HG03103 (cell line): ENCODE results near the gene GNLY.

Experiments used
- ATAC-seq: cut with Tn5 transposase; IDR thresholded peaks from one replicate; pipeline ENCODE4 v1.9.1; 2021; ENCODE audit warnings: low read depth; ENCODE audit not compliant: unreplicated experiment

Gene GNLY

DNA sequence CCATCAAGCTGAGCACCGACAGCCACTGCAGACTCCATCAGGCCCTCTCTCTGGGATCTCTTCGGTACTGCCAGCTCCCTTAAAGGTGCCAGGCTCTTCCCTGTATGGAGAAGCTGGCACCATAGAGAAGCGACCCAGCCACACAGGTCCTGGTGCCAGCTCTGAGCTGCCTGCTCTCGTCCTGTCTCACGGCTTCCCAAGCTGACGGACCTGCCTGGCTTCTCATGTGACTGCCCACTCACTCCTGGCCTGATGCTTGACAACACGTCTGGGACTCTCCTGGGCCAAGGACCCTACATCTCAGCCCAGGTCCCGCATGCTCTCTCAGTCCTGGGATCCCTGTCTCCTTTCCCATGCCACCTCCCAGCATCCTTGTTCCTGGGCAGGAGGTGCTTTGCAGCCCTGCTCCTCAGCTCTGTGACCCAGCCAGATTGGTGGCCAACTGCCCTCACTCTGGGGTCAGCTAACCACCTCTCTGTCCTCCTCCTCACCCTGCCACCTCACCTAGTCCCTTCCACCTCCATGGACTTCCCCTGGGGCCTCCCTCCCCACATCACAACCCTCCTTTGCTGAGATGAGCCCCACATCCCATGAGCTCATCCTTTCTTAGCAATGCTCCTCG, 47.2 kb downstream of the GNLY start:
- no peak for ATAC-seq

DNA sequence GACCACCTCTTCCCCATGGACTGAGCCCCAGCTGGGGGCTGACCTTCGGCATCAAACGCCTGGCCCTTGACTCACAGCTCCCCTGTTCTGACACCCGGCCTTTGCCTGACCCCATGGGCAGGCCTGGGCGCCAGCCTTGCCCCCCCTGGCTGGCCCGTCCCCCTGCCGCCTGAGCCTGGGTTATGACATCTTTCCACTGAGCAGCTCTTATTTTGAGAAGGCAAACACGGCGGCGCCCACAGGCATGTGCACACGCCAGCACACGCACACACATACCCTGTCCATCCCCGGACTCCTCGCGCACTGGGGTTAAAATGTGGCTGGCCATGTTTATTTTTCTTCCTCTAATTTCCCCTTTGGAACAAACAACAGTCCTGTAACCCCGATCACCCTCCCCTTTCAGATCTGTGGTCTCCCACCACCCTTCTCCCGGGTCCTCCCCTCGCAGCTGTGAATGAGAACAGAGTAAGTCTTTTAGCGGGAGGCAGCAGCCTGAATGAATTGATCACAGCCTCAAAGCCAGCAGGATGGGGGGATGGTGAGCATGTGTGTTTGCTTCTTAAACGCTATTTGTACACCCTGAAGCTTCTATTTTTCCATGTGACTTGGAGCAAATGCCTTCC, 47.8 kb downstream of the GNLY start:
- no peak for ATAC-seq

- ATAC-seq: no peak
These were observed 49.3 kb downstream of the GNLY start for GRCh38 chr2:85743304-85743978.

- ATAC-seq: no peak
These were observed 49.9 kb downstream of the GNLY start for GRCh38 chr2:85744055-85744454.

GRCh38 chr2:85744741-85745601, 50.8 kb downstream of the GNLY start:
- ATAC-seq: no peak

- no peak for ATAC-seq
These were observed 51.5 kb downstream of the GNLY start for GRCh38 chr2:85745619-85746018.

DNA sequence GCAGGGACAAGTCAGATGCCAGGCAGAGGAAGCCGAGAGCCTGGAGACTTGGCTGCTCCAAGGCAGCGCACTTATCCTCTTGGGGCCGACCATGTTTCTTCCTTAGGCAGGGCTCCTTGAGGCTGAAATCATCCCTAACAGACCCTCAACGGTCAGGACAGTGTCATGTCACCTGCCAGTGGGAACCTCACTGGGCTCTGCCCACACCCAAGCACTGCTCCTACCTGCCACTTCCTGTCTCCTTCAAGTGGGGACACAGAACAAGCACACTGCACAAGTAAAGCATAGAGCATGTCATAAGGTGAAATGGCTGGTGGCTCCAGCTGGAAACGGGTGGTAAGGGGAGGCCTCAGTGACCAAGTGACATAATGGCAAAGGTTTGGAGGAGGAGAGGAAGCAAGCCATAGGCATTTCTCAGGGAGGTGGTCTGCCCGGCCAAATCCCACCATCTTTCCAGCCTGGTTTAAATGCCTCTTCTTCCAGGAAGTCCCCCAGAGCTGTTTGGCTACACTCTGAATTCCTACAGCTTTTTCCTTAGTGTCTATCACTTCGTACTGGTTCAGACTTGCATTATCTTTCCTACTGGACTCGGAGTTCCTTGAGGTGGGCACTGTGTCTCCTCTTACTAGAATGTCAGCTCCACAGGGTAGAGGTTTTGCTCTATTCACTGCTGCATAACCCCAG, 52.3 kb downstream of the GNLY start:
- ATAC-seq: no peak

DNA sequence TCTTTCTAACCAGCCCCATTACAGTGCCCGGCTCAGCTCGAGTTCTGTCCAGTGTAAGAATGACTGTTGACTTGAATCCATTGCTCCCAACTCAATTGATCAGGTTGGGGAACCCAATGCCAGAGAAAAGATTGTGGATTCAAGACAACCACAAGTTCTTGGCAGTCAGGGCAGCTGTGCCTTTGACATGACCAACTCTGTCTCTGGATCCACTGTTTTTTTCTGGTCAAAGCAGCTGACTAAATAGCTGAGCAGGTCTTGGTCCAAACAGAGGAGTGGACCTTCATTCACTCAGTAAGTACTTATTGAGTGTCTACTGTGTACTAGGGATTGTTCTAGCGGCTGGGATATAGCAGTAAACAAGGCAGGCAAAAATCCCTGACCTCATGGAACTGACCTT, 53.3 kb downstream of the GNLY start:
- ATAC-seq: no peak

DNA sequence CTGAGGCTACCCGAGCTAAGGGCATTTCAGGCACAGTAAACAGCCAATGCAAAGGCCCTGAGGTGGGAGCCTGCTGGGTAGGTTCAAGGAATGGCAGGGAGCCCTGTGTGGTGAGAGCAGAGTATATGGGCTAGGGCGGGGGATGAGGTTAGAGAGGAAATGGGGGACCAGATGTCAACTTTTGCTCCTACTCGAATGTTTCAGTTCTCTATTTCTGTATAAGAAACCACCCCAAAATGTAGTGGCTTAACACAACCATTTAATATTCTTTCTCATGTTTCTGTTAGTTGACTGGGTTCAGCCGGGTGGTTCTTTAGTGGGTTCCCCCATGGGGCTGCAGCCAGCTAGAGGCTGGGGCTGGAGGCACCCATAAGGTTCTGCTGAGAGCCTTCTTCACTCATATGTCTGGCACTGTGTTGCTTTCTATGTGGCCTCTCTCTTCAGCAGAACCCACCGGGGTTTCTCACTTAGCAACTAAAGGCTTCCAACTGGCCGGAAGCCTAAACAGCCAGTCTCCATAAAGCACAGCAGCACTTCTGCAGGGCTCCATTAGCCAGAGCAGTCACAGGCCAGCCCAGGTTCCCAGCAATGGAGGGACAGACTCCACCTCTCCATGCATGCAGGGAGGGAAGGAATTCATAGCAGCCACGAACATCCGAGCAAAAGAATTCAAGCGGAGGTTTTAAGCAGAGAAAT, 54.0 kb downstream of the GNLY start:
- no peak for ATAC-seq
